Measurements from ENCODE around the gene PARD3.
"Not testable (repeated sequence)": the region's sequence is repeated elsewhere in the genome, so short reads cannot be mapped to it uniquely, and the experiment has no call there.

PARD3 gene

GRCh38 chr10:34854147-34854601, 39.1 kb upstream of the PARD3 start:
- TF ChIP-seq CTCF (IDR thresholded peaks at IDR 0.05; ENCODE audit: insufficient read depth, low read depth, low read length, missing control alignments) = no peak
- DNase-seq (ENCODE audit: low read depth) = no peak
- no peak overlapping the region for H3K4me3 ChIP-seq (ENCODE audit: low read depth, low read length)

GRCh38 chr10:34853357-34853756, 38.3 kb upstream of the PARD3 start:
- H3K4me3 ChIP-seq (ENCODE audit: low read depth, low read length) = no peak overlapping the region
- DNase-seq (ENCODE audit: low read depth) = no peak
- TF ChIP-seq CTCF (IDR thresholded peaks at IDR 0.05; ENCODE audit: insufficient read depth, low read depth, low read length, missing control alignments) = no peak

GRCh38 chr10:34850558-34850957, 35.5 kb upstream of the PARD3 start:
- H3K4me3 ChIP-seq (ENCODE audit: low read depth, low read length) = no peak overlapping the region
- no peak for DNase-seq (ENCODE audit: low read depth)
- no peak for TF ChIP-seq CTCF (IDR thresholded peaks at IDR 0.05; ENCODE audit: insufficient read depth, low read depth, low read length, missing control alignments)

- H3K4me3 ChIP-seq (ENCODE audit: low read depth, low read length) = no peak overlapping the region
- TF ChIP-seq CTCF (IDR thresholded peaks at IDR 0.05; ENCODE audit: insufficient read depth, low read depth, low read length, missing control alignments) = no peak
- no peak for DNase-seq (ENCODE audit: low read depth)
These were observed 34.9 kb upstream of the PARD3 start for GRCh38 chr10:34850036-34850435.

- TF ChIP-seq CTCF (IDR thresholded peaks at IDR 0.05; ENCODE audit: insufficient read depth, low read depth, low read length, missing control alignments) = no peak
- H3K4me3 ChIP-seq (ENCODE audit: low read depth, low read length) = no peak overlapping the region
- no peak for DNase-seq (ENCODE audit: low read depth)
These were observed 30.0 kb upstream of the PARD3 start for GRCh38 chr10:34845070-34845469.

GRCh38 chr10:34844448-34844847, 29.4 kb upstream of the PARD3 start:
- DNase-seq (ENCODE audit: low read depth) = no peak
- no peak for TF ChIP-seq CTCF (IDR thresholded peaks at IDR 0.05; ENCODE audit: insufficient read depth, low read depth, low read length, missing control alignments)
- H3K4me3 ChIP-seq (ENCODE audit: low read depth, low read length) = no peak overlapping the region

- not testable (repeated sequence) for DNase-seq (ENCODE audit: low read depth); H3K4me3 ChIP-seq (ENCODE audit: low read depth, low read length)
These were observed 28.4 kb upstream of the PARD3 start for GRCh38 chr10:34843470-34843869.
